ENCODE data around the gene SGF29. TPM values are rescaled to one million over a fixed set of nuclear protein-coding genes. Genes with fewer than 3 reads are reported as not detected.
"Not testable (repeated sequence)": the region's sequence is repeated elsewhere in the genome, so short reads cannot be mapped to it uniquely, and the experiment has no call there.

The SGF29 gene
- total RNA-seq, 1 donor from 2014 or later, result 5.3 TPM

GRCh38 chr16:28592979-28593553 is 39.3 kb downstream of the SGF29 start:
- Mint-ChIP-seq H3K4me3 (no peak overlapping the region), H3K27ac (no peak overlapping the region), H3K4me1 (peaks cover 18% of the 10 kb centered on the region), H3K9me3 (no peaks in the 10 kb centered on the region), H3K36me3 (peaks cover 8% of the 10 kb centered on the region), H3K27me3 (ENCODE audit: insufficient read depth, low read depth) (peaks cover 8% of the 10 kb centered on the region)
- H4K20me1 ChIP-seq (ENCODE audit: low read depth), result no peaks in the 10 kb centered on the region
- H3K36me3 ChIP-seq, result no peaks in the 10 kb centered on the region
- H3K27ac ChIP-seq, result no peak overlapping the region
- H3K79me2 ChIP-seq (ENCODE audit: low read depth), result no peaks in the 10 kb centered on the region
- no peak overlapping the region for H2AFZ ChIP-seq (replicated peaks)
- TF ChIP-seq CTCF (IDR thresholded peaks at IDR 0.05), result no peak
- TF ChIP-seq EZH2 (IDR thresholded peaks at IDR 0.05), result no peak
- TF ChIP-seq EZH2phosphoT487 (IDR thresholded peaks at IDR 0.05), result no peak
- no peaks in the 10 kb centered on the region for H3K27me3 ChIP-seq
- no peak overlapping the region for H3K9ac ChIP-seq
- H3K4me3 ChIP-seq, result no peak overlapping the region
- no peaks in the 10 kb centered on the region for H3F3A ChIP-seq (ENCODE audit: low read depth)
- H3K4me2 ChIP-seq, result no peak overlapping the region
- no peak for DNase-seq (ENCODE audit: low spot score)
- H3K4me1 ChIP-seq, result peaks cover 12% of the 10 kb centered on the region
- no peaks in the 10 kb centered on the region for H3K9me3 ChIP-seq (ENCODE audit: low read depth)

GRCh38 chr16:28595451-28595850 is 41.7 kb downstream of the SGF29 start:
- not testable (repeated sequence) for H3F3A ChIP-seq (ENCODE audit: low read depth); H3K9me3 Mint-ChIP-seq; H3K9me3 ChIP-seq (ENCODE audit: low read depth); H3K36me3 ChIP-seq; H3K4me3 Mint-ChIP-seq; H3K27ac Mint-ChIP-seq; H3K4me3 ChIP-seq; H3K27me3 ChIP-seq; H3K27me3 Mint-ChIP-seq (ENCODE audit: insufficient read depth, low read depth); H4K20me1 ChIP-seq (ENCODE audit: low read depth); H3K79me2 ChIP-seq (ENCODE audit: low read depth); H3K4me2 ChIP-seq; H3K9ac ChIP-seq; H3K36me3 Mint-ChIP-seq; H2AFZ ChIP-seq (replicated peaks); H3K27ac ChIP-seq; DNase-seq (ENCODE audit: low spot score)
- H3K4me1 ChIP-seq, result peaks cover 12% of the 10 kb centered on the region
- H3K4me1 Mint-ChIP-seq, result peaks cover 19% of the 10 kb centered on the region

- Mint-ChIP-seq H3K9me3 (no peaks in the 10 kb centered on the region), H3K27ac (no peak overlapping the region), H3K4me1 (peaks cover 19% of the 10 kb centered on the region), H3K4me3 (no peak overlapping the region), H3K36me3 (peaks cover 3% of the 10 kb centered on the region), H3K27me3 (ENCODE audit: insufficient read depth, low read depth) (peaks cover 8% of the 10 kb centered on the region)
- no peak overlapping the region for H3K27ac ChIP-seq
- peaks cover 12% of the 10 kb centered on the region for H3K4me1 ChIP-seq
- H3K9ac ChIP-seq, result no peak overlapping the region
- no peak for TF ChIP-seq EZH2 (IDR thresholded peaks at IDR 0.05)
- no peak for TF ChIP-seq CTCF (IDR thresholded peaks at IDR 0.05)
- TF ChIP-seq EZH2phosphoT487 (IDR thresholded peaks at IDR 0.05), result no peak
- no peaks in the 10 kb centered on the region for H4K20me1 ChIP-seq (ENCODE audit: low read depth)
- H3K36me3 ChIP-seq, result no peaks in the 10 kb centered on the region
- no peak overlapping the region for H2AFZ ChIP-seq (replicated peaks)
- H3K27me3 ChIP-seq, result peaks cover 2% of the 10 kb centered on the region
- H3K9me3 ChIP-seq (ENCODE audit: low read depth), result no peaks in the 10 kb centered on the region
- no peaks in the 10 kb centered on the region for H3K79me2 ChIP-seq (ENCODE audit: low read depth)
- no peak overlapping the region for H3K4me3 ChIP-seq
- H3K4me2 ChIP-seq, result no peak overlapping the region
- H3F3A ChIP-seq (ENCODE audit: low read depth), result no peaks in the 10 kb centered on the region
- DNase-seq (ENCODE audit: low spot score), result no peak
These were observed 42.5 kb downstream of the SGF29 start for GRCh38 chr16:28596115-28596630.

GRCh38 chr16:28596840-28597691 is 43.3 kb downstream of the SGF29 start, which contains the start of gene SULT1A2:
Gene SULT1A2 (minus strand): TSS chr16:28597050. CDS start chr16:28595930, 1,120 bp downstream.
- no peaks in the 10 kb centered on the region for H3K36me3 ChIP-seq
- no peak within 1 kb of the TSS for H3K27ac ChIP-seq
- Mint-ChIP-seq H3K27ac (peak within 1 kb of the TSS; percentile 90), H3K9me3 (no peaks in the 10 kb centered on the region), H3K4me3 (no peak within 1 kb of the TSS), H3K27me3 (ENCODE audit: insufficient read depth, low read depth) (peaks cover 8% of the 10 kb centered on the region), H3K4me1 (peaks cover 19% of the 10 kb centered on the region), H3K36me3 (peaks cover 3% of the 10 kb centered on the region)
- no peaks in the 10 kb centered on the region for H3K9me3 ChIP-seq (ENCODE audit: low read depth)
- H3K4me2 ChIP-seq, result peak within 1 kb of the TSS; percentile 10
- no peak within 1 kb of the TSS for H3K4me3 ChIP-seq
- peaks cover 4% of the 10 kb centered on the region for H3K27me3 ChIP-seq
- no peak within 1 kb of the TSS for H3K9ac ChIP-seq
- peaks cover 12% of the 10 kb centered on the region for H3K4me1 ChIP-seq
- DNase-seq (ENCODE audit: low spot score), result peak; percentile 30
- TF ChIP-seq EZH2 (IDR thresholded peaks at IDR 0.05) (no peak), CTCF (IDR thresholded peaks at IDR 0.05) (no peak), EZH2phosphoT487 (IDR thresholded peaks at IDR 0.05) (no peak)
- H2AFZ ChIP-seq (replicated peaks), result no peak within 1 kb of the TSS
- H3K79me2 ChIP-seq (ENCODE audit: low read depth), result no peaks in the 10 kb centered on the region
- no peaks in the 10 kb centered on the region for H4K20me1 ChIP-seq (ENCODE audit: low read depth)
- no peaks in the 10 kb centered on the region for H3F3A ChIP-seq (ENCODE audit: low read depth)

Data from neural progenitor cell (in vitro differentiated cells).